Measurements from ENCODE around the gene PMM1.

The PMM1 gene

DNA sequence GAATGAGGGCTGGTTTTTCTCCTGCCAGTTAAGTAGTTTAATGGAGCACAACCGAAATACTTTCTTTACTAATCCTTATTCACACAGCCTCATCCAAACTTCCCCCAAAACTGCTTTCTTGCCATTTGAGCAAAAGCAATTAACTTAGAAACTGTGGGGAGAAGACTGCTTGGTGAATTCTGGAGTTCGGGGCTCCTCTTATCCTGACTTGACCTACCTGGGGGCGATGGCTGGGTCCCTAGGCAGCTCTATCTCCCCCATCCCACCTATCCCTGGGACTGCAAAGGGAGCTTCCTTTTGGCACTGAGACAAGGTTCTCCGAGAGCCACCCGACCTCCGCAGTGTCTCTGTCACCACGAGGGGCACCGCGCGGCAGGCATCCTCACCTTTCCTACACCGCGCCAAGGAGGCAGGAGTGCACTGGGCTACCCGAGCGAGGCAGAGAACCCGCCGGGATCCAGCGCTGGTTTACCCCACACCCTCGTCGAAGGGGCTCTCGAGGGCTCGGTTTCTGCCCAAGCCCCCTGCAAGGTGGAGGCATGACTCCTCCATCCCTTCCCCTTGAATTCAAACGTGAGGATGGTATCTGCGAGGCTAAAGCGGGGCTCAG lies 30.4 kb upstream of the PMM1 start:
- peaks cover 3% of the 10 kb centered on the region for H3K4me1 ChIP-seq (ENCODE audit: control insufficient read depth, insufficient read depth, low read depth, low read length)
- DNase-seq = peak; percentile 44
- no peak overlapping the region for H2AFZ ChIP-seq (ENCODE audit: low read depth, low read length)
- H3K4me2 ChIP-seq (ENCODE audit: low read length, poor library complexity, severe bottlenecking) = peak overlapping the region; percentile 91
- H3K9me3 ChIP-seq (ENCODE audit: control insufficient read depth, low read length) = no peaks in the 10 kb centered on the region
- H3K27ac ChIP-seq (ENCODE audit: low read length, poor library complexity, severe bottlenecking) = peak overlapping the region; percentile 35
- 2% methylated on average over 23 of the region's 24 CpGs for WGBS
- no peak overlapping the region for H2BK12ac ChIP-seq (ENCODE audit: low read length in 2 of 2)
- peak overlapping the region; percentile 66 to 71 for H3K4ac ChIP-seq (ENCODE audit: low read depth in 1 of 2, low read length in 2 of 2)
- peak overlapping the region in 1 of 2 experiments; percentile 93 for H3K14ac ChIP-seq (ENCODE audit: low read length in 2 of 2)
- H2BK5ac ChIP-seq (ENCODE audit: low read depth, low read length, poor library complexity, severe bottlenecking) = no peak overlapping the region
- peak overlapping the region in 1 of 2 experiments; percentile 93 for H3K18ac ChIP-seq (ENCODE audit: low read depth in 1 of 2, low read length in 2 of 2)
- H3K4me3 ChIP-seq (ENCODE audit: insufficient read depth in 1 of 2, low read depth in 1 of 2, low read length in 2 of 2) = peak overlapping the region; percentile 82 to 94
- H2BK15ac ChIP-seq (ENCODE audit: low read depth, poor library complexity, severe bottlenecking) = peak overlapping the region; percentile 34
- H4K8ac ChIP-seq (ENCODE audit: low read length) = no peak overlapping the region
- no peaks in the 10 kb centered on the region for H3K27me3 ChIP-seq (ENCODE audit: control insufficient read depth in 1 of 2, insufficient read depth in 1 of 2, low read length in 2 of 2)
- H2AK5ac ChIP-seq (ENCODE audit: low read length, severe bottlenecking) = no peak overlapping the region
- H3K36me3 ChIP-seq (ENCODE audit: control insufficient read depth in 1 of 2, insufficient read depth in 2 of 2, low read depth in 1 of 2, low read length in 2 of 2) = peaks cover 15 to 26% of the 10 kb centered on the region in 2 experiments
- H3K79me1 ChIP-seq (replicated peaks; ENCODE audit: low read length, poor library complexity, severe bottlenecking) = peaks cover 3% of the 10 kb centered on the region
- H3K9ac ChIP-seq (ENCODE audit: low read length) = peak overlapping the region; percentile 94
- H3K23ac ChIP-seq (ENCODE audit: low read length in 2 of 2) = peak overlapping the region in 1 of 2 experiments; percentile 54
- H4K91ac ChIP-seq (ENCODE audit: low read length) = peak overlapping the region; percentile 55
- no peak overlapping the region for H2BK120ac ChIP-seq (ENCODE audit: low read depth, low read length)

DNA sequence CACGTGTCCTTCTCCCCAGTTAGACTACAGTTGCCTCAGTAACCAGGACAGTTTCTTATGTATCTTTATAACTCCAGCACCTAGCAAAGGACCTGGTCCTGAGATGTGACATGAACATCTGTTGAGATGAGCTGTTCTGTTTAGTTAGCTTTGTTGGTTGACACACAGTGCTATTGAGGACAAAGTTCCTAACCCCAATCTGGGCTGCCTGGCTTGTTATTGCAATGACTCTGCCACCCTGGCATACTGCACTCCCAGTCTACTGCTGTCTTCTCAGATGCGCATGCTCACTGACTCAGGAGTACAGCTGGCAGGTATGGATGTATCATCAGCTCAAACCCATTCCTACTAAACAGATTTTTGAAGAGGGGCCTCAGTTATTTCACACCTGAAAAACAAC lies 23.8 kb upstream of the PMM1 start:
- Histone ChIP-seq H2BK12ac (ENCODE audit: low read length in 2 of 2) (no peak overlapping the region), H2BK120ac (ENCODE audit: low read depth, low read length) (no peak overlapping the region), H3K4me1 (ENCODE audit: control insufficient read depth, insufficient read depth, low read depth, low read length) (no peaks in the 10 kb centered on the region), H4K8ac (ENCODE audit: low read length) (no peak overlapping the region), H3K14ac (ENCODE audit: low read length in 2 of 2) (no peak overlapping the region), H2BK15ac (ENCODE audit: low read depth, poor library complexity, severe bottlenecking) (no peak overlapping the region), H3K36me3 (ENCODE audit: control insufficient read depth in 1 of 2, insufficient read depth in 2 of 2, low read depth in 1 of 2, low read length in 2 of 2) (peaks cover 0 to 27% of the 10 kb centered on the region in 2 experiments), H3K4ac (ENCODE audit: low read depth in 1 of 2, low read length in 2 of 2) (no peak overlapping the region), H3K27ac (ENCODE audit: low read length, poor library complexity, severe bottlenecking) (no peak overlapping the region), H3K23ac (ENCODE audit: low read length in 2 of 2) (no peak overlapping the region), H2AFZ (ENCODE audit: low read depth, low read length) (no peak overlapping the region), H3K18ac (ENCODE audit: low read depth in 1 of 2, low read length in 2 of 2) (no peak overlapping the region), H4K91ac (ENCODE audit: low read length) (no peak overlapping the region), H2BK5ac (ENCODE audit: low read depth, low read length, poor library complexity, severe bottlenecking) (no peak overlapping the region), H2AK5ac (ENCODE audit: low read length, severe bottlenecking) (no peak overlapping the region), H3K27me3 (ENCODE audit: control insufficient read depth in 1 of 2, insufficient read depth in 1 of 2, low read length in 2 of 2) (no peaks in the 10 kb centered on the region), H3K4me2 (ENCODE audit: low read length, poor library complexity, severe bottlenecking) (no peak overlapping the region), H3K4me3 (ENCODE audit: insufficient read depth in 1 of 2, low read depth in 1 of 2, low read length in 2 of 2) (no peak overlapping the region), H3K9me3 (ENCODE audit: control insufficient read depth, low read length) (no peaks in the 10 kb centered on the region), H3K79me1 (replicated peaks; ENCODE audit: low read length, poor library complexity, severe bottlenecking) (peaks cover 7% of the 10 kb centered on the region), H3K9ac (ENCODE audit: low read length) (no peak overlapping the region)
- WGBS = 80% methylated on average over 2 of the region's 2 CpGs
- no peak for DNase-seq

DNA sequence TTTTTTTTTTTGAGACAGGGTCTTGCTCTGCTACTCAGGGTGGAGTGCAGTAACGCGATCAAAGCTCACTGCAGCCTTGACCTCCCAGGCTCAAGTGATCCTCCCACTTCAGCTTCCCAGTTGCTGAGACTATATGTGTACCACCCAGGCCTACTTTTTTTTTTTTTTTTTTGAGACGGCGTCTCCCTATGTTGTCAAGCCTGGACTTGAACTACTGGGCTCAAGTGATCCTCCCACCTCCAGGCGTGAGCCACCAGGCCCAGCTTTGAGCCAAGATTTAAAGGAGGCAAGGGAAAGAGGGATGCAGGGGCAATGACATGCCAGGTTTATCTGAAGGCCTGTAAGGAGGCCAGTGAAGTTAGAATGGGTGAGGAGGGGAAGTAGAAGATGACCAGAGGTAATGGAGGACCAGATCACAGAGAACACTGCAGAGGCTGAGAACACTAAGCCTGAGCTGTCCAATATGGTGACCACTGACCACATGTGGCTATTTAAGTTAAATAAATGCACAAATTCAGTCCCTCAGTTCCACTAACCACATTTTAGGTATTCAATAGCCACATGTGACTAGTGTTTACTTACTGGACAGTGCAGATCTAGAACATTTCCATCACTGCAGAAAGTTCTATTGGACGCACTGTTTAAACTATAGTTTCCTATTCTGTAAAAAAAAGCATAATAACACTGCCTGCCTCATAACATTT lies 23.1 kb upstream of the PMM1 start:
- Histone ChIP-seq H2AK5ac (ENCODE audit: low read length, severe bottlenecking) (no peak overlapping the region), H4K8ac (ENCODE audit: low read length) (no peak overlapping the region), H3K18ac (ENCODE audit: low read depth in 1 of 2, low read length in 2 of 2) (no peak overlapping the region), H2AFZ (ENCODE audit: low read depth, low read length) (no peak overlapping the region), H3K23ac (ENCODE audit: low read length in 2 of 2) (no peak overlapping the region), H3K4me3 (ENCODE audit: insufficient read depth in 1 of 2, low read depth in 1 of 2, low read length in 2 of 2) (no peak overlapping the region), H2BK120ac (ENCODE audit: low read depth, low read length) (no peak overlapping the region), H3K14ac (ENCODE audit: low read length in 2 of 2) (no peak overlapping the region), H3K4me1 (ENCODE audit: control insufficient read depth, insufficient read depth, low read depth, low read length) (no peaks in the 10 kb centered on the region), H3K4ac (ENCODE audit: low read depth in 1 of 2, low read length in 2 of 2) (no peak overlapping the region), H3K36me3 (ENCODE audit: control insufficient read depth in 1 of 2, insufficient read depth in 2 of 2, low read depth in 1 of 2, low read length in 2 of 2) (peaks cover 0 to 33% of the 10 kb centered on the region in 2 experiments), H3K9me3 (ENCODE audit: control insufficient read depth, low read length) (no peaks in the 10 kb centered on the region), H2BK15ac (ENCODE audit: low read depth, poor library complexity, severe bottlenecking) (no peak overlapping the region), H3K27me3 (ENCODE audit: control insufficient read depth in 1 of 2, insufficient read depth in 1 of 2, low read length in 2 of 2) (no peaks in the 10 kb centered on the region), H2BK5ac (ENCODE audit: low read depth, low read length, poor library complexity, severe bottlenecking) (no peak overlapping the region), H3K27ac (ENCODE audit: low read length, poor library complexity, severe bottlenecking) (no peak overlapping the region), H3K4me2 (ENCODE audit: low read length, poor library complexity, severe bottlenecking) (no peak overlapping the region), H3K79me1 (replicated peaks; ENCODE audit: low read length, poor library complexity, severe bottlenecking) (peaks cover 7% of the 10 kb centered on the region), H4K91ac (ENCODE audit: low read length) (no peak overlapping the region), H2BK12ac (ENCODE audit: low read length in 2 of 2) (no peak overlapping the region), H3K9ac (ENCODE audit: low read length) (no peak overlapping the region)
- WGBS = 96% methylated on average over 6 of the region's 6 CpGs
- DNase-seq = no peak

DNA sequence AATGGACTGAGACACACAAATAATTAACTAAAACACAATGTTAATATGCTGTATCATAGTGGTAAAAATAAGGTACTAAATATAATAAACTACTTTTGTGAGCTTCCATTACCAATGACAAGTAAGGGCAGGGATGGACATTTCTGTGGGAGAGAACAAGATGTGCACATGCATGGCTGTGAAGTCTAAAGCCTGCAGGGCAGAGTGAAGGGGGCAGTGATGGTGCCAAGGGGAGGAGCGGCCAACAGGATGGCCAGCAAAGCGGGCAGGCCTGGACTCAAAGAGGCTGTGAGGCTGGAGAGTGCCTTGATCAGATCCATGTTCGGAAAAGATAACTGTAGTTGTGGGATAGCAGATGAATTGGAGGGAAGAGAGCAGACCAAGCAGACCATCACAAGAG lies 18.7 kb upstream of the PMM1 start:
- DNase-seq = no peak
- H2BK120ac ChIP-seq (ENCODE audit: low read depth, low read length) = no peak overlapping the region
- no peak overlapping the region for H2BK15ac ChIP-seq (ENCODE audit: low read depth, poor library complexity, severe bottlenecking)
- WGBS = 95% methylated on average over 3 of the region's 3 CpGs
- no peak overlapping the region for H2BK12ac ChIP-seq (ENCODE audit: low read length in 2 of 2)
- no peaks in the 10 kb centered on the region for H3K27me3 ChIP-seq (ENCODE audit: control insufficient read depth in 1 of 2, insufficient read depth in 1 of 2, low read length in 2 of 2)
- H4K91ac ChIP-seq (ENCODE audit: low read length) = no peak overlapping the region
- no peak overlapping the region for H3K18ac ChIP-seq (ENCODE audit: low read depth in 1 of 2, low read length in 2 of 2)
- no peak overlapping the region for H3K9ac ChIP-seq (ENCODE audit: low read length)
- H3K14ac ChIP-seq (ENCODE audit: low read length in 2 of 2) = no peak overlapping the region
- peak overlapping the region in 1 of 2 experiments; percentile 86 for H3K23ac ChIP-seq (ENCODE audit: low read length in 2 of 2)
- H3K36me3 ChIP-seq (ENCODE audit: control insufficient read depth in 1 of 2, insufficient read depth in 2 of 2, low read depth in 1 of 2, low read length in 2 of 2) = peaks cover 23 to 70% of the 10 kb centered on the region in 2 experiments
- no peak overlapping the region for H2AFZ ChIP-seq (ENCODE audit: low read depth, low read length)
- H3K9me3 ChIP-seq (ENCODE audit: control insufficient read depth, low read length) = no peaks in the 10 kb centered on the region
- no peak overlapping the region for H3K4me3 ChIP-seq (ENCODE audit: insufficient read depth in 1 of 2, low read depth in 1 of 2, low read length in 2 of 2)
- no peak overlapping the region for H4K8ac ChIP-seq (ENCODE audit: low read length)
- H2AK5ac ChIP-seq (ENCODE audit: low read length, severe bottlenecking) = no peak overlapping the region
- H3K4me2 ChIP-seq (ENCODE audit: low read length, poor library complexity, severe bottlenecking) = no peak overlapping the region
- no peak overlapping the region for H3K4ac ChIP-seq (ENCODE audit: low read depth in 1 of 2, low read length in 2 of 2)
- H3K79me1 ChIP-seq (replicated peaks; ENCODE audit: low read length, poor library complexity, severe bottlenecking) = peaks cover 21% of the 10 kb centered on the region
- H3K4me1 ChIP-seq (ENCODE audit: control insufficient read depth, insufficient read depth, low read depth, low read length) = no peaks in the 10 kb centered on the region
- no peak overlapping the region for H2BK5ac ChIP-seq (ENCODE audit: low read depth, low read length, poor library complexity, severe bottlenecking)
- H3K27ac ChIP-seq (ENCODE audit: low read length, poor library complexity, severe bottlenecking) = no peak overlapping the region
